Measurements from ENCODE around the gene JAK1. TPM values are rescaled to one million over a fixed set of nuclear protein-coding genes. Genes with fewer than 3 reads are reported as not detected.

Gene JAK1
- polyA plus RNA-seq, 12 donors = 48.7 to 80.9 (median 67.7) TPM; not detected in 1

- DNase-seq = no peak
Measured at GRCh38 chr1:64981601-64982533, 15.5 kb upstream of the JAK1 start.

GRCh38 chr1:64980745-64981600, 14.6 kb upstream of the JAK1 start:
- DNase-seq = no peak

- DNase-seq = no peak
Measured at GRCh38 chr1:64979358-64979757, 13.0 kb upstream of the JAK1 start.

- DNase-seq = no peak
Measured at GRCh38 chr1:64976361-64976760, 10.0 kb upstream of the JAK1 start.

- no peak for DNase-seq
Measured at GRCh38 chr1:64975740-64976139, 9.4 kb upstream of the JAK1 start.

GRCh38 chr1:64975127-64975526, 8.8 kb upstream of the JAK1 start:
- no peak for DNase-seq

GRCh38 chr1:64974288-64974825, 8.0 kb upstream of the JAK1 start:
- no peak for DNase-seq

- no peak for DNase-seq
Measured at GRCh38 chr1:64973061-64973647, 6.8 kb upstream of the JAK1 start.

GRCh38 chr1:64969305-64970046, 3.1 kb upstream of the JAK1 start:
- no peak for DNase-seq

GRCh38 chr1:64967381-64967780, 1.0 kb upstream of the JAK1 start:
- DNase-seq = no peak

GRCh38 chr1:64965366-64966157, 787 bp downstream of the JAK1 start:
- DNase-seq = peak; percentile 72

- no peak for DNase-seq
Measured at GRCh38 chr1:64963466-64963865, 2.9 kb downstream of the JAK1 start.

GRCh38 chr1:64962441-64962840, 3.9 kb downstream of the JAK1 start:
- DNase-seq = no peak

GRCh38 chr1:64961923-64962322, 4.4 kb downstream of the JAK1 start:
- DNase-seq = no peak

- no peak for DNase-seq
Measured at GRCh38 chr1:64960731-64961130, 5.6 kb downstream of the JAK1 start.

GRCh38 chr1:64959986-64960385, 6.4 kb downstream of the JAK1 start:
- DNase-seq = no peak

- DNase-seq = no peak
Measured at GRCh38 chr1:64956733-64957441, 9.5 kb downstream of the JAK1 start.

GRCh38 chr1:64956010-64956640, 10.2 kb downstream of the JAK1 start:
- DNase-seq = no peak
